SK-N-SH treated with all-trans-retinoic acid at 6 μM for 48 hours (cell line): Measurements from ENCODE around the gene KRT36.

Experiments
- CREB5 ChIP-seq: fragments of 250-450 bp; sonication (Bioruptor Pico); IDR thresholded peaks from 2 replicates; pipeline ENCODE4 v1.5.1; 2020; ENCODE audit warnings: low read depth, mild to moderate bottlenecking, moderate library complexity
- PATZ1 ChIP-seq: fragments of 250-450 bp; sonication (Bioruptor Pico); IDR thresholded peaks from 2 replicates; pipeline ENCODE4 v1.8.0; 2020; ENCODE audit warnings: mild to moderate bottlenecking, moderate library complexity, borderline replicate concordance
- ZC3H10 ChIP-seq: fragments of 250-450 bp; sonication (Bioruptor Pico); IDR thresholded peaks from 2 replicates; pipeline ENCODE4 v1.5.1; 2021; ENCODE audit warnings: mild to moderate bottlenecking, moderate library complexity
- ZFP30 ChIP-seq: fragments of 450-650 bp; formaldehyde crosslinking; IDR thresholded peaks from 2 replicates; pipeline ENCODE4 v1.5.0; 2022; ENCODE audit warnings: mild to moderate bottlenecking, moderate library complexity

GRCh38 chr17:41529491-41529915 lies 39.8 kb upstream of the KRT36 start:
- no peak for TF ChIP-seq CREB5 (CRISPR knock-in tag)
- TF ChIP-seq ZC3H10 (CRISPR knock-in tag), result no peak
- no peak for TF ChIP-seq PATZ1 (CRISPR knock-in tag)
- TF ChIP-seq ZFP30 (CRISPR knock-in tag), result no peak
